WTC11 (cell line): ENCODE results near the gene ZFP36L2.

Source experiments
- ATF2 ChIP-seq: sonication (generic); formaldehyde crosslinking; IDR thresholded peaks from 2 replicates; pipeline ENCODE4 v1.8.1; 2022; ENCODE audit warnings: low read depth, missing genetic modification reagents, borderline replicate concordance
- CREM ChIP-seq: sonication (generic); formaldehyde crosslinking; IDR thresholded peaks from 2 replicates; pipeline ENCODE4 v1.8.1; 2022; ENCODE audit warnings: mild to moderate bottlenecking, missing genetic modification reagents, moderate library complexity
- CTCF ChIP-seq: fragments of 200-600 bp; IDR thresholded peaks from 2 replicates; pipeline ENCODE4 v1.8.0; 2022; ENCODE audit warnings: antibody characterized with exemption
- FOXJ3 ChIP-seq: sonication (generic); formaldehyde crosslinking; IDR thresholded peaks from 2 replicates; pipeline ENCODE4 v1.9.0; 2021; ENCODE audit warnings: missing genetic modification reagents, mild to moderate bottlenecking, borderline replicate concordance
- NR1H2 ChIP-seq: sonication (generic); formaldehyde crosslinking; IDR thresholded peaks from 2 replicates; pipeline ENCODE4 v1.9.0; 2021; ENCODE audit warnings: mild to moderate bottlenecking, moderate library complexity, missing genetic modification reagents
- NR2C2 ChIP-seq: sonication (generic); formaldehyde crosslinking; IDR thresholded peaks from 2 replicates; pipeline ENCODE4 v1.8.0; 2022; ENCODE audit warnings: mild to moderate bottlenecking, missing genetic modification reagents
- PREB ChIP-seq: sonication (generic); formaldehyde crosslinking; IDR thresholded peaks from 2 replicates; pipeline ENCODE4 v1.8.1; 2022; ENCODE audit warnings: mild to moderate bottlenecking, missing genetic modification reagents, moderate library complexity, borderline replicate concordance
- SMAD3 ChIP-seq: sonication (generic); formaldehyde crosslinking; IDR thresholded peaks from 2 replicates; pipeline ENCODE4 v1.8.0; 2022; ENCODE audit warnings: missing genetic modification reagents, mild to moderate bottlenecking, borderline replicate concordance
- SP1 ChIP-seq: sonication (generic); formaldehyde crosslinking; conservative IDR thresholded peaks from 2 replicates; pipeline ENCODE4 v1.8.1; 2022; ENCODE audit warnings: missing genetic modification reagents
- TP53 ChIP-seq: sonication (generic); formaldehyde crosslinking; IDR thresholded peaks from 2 replicates; pipeline ENCODE4 v1.8.1; 2023; ENCODE audit warnings: mild to moderate bottlenecking, missing genetic modification reagents
- USF2 ChIP-seq: sonication (generic); formaldehyde crosslinking; IDR thresholded peaks from 2 replicates; pipeline ENCODE4 v1.8.1; 2023; ENCODE audit warnings: mild to moderate bottlenecking, missing genetic modification reagents, moderate library complexity
- ZBTB43 ChIP-seq: sonication (generic); formaldehyde crosslinking; IDR thresholded peaks from 2 replicates; pipeline ENCODE4 v1.8.1; 2023; ENCODE audit warnings: mild to moderate bottlenecking, missing genetic modification reagents
- ZNF219 ChIP-seq: sonication (generic); formaldehyde crosslinking; IDR thresholded peaks from 2 replicates; pipeline ENCODE4 v1.8.0; 2023; ENCODE audit warnings: missing genetic modification reagents, mild to moderate bottlenecking, borderline replicate concordance
- ZNF512 ChIP-seq: sonication (generic); formaldehyde crosslinking; IDR thresholded peaks from 2 replicates; pipeline ENCODE4 v1.8.1; 2022; ENCODE audit warnings: missing genetic modification reagents, borderline replicate concordance

- TF ChIP-seq ZBTB43 (CRISPR knock-in tag) (no peak), NR1H2 (CRISPR knock-in tag) (no peak), CTCF (no peak), FOXJ3 (CRISPR knock-in tag) (no peak), SP1 (CRISPR knock-in tag) (no peak), ZNF512 (no peak), ZNF219 (CRISPR knock-in tag) (no peak), CREM (CRISPR knock-in tag) (no peak), USF2 (no peak), TP53 (CRISPR knock-in tag) (no peak), SMAD3 (CRISPR knock-in tag) (no peak), NR2C2 (no peak), ATF2 (no peak), PREB (CRISPR knock-in tag) (no peak)
Observed at GRCh38 chr2:43220760-43221123, 5.7 kb downstream of the ZFP36L2 start.
